Breast epithelium (tissue), 4 donors: ENCODE measurements around the gene PRODH. TPM values are rescaled to one million over a fixed set of nuclear protein-coding genes. Genes with fewer than 3 reads are reported as not detected.
"Not testable (repeated sequence)": the region's sequence is repeated elsewhere in the genome, so short reads cannot be mapped to it uniquely, and the experiment has no call there.

Experiments
- DNase-seq, 2 donors: peaks; one replicate each; pipeline ENCODE4 v3.0.0-alpha.2; 2019; ENCODE audit warnings: low spot score in 2 of 2
- H3K27ac ChIP-seq, 2 donors: fragments of 200-600 bp; sonication (generic) in 1 of 2; one replicate each; pipeline ENCODE4 v1.5.1; 2016 to 2019; ENCODE audit warnings: mild to moderate bottlenecking in 1 of 2
- H3K27me3 ChIP-seq, 2 donors: fragments of 200-600 bp; sonication (generic) in 1 of 2; one replicate each; pipeline versions ENCODE4 v1.5.1 to v1.6.0; 2017 to 2019; ENCODE audit warnings: control low read depth in 1 of 2, mild to moderate bottlenecking in 1 of 2
- H3K36me3 ChIP-seq: fragments of 200-600 bp; one replicate; pipeline ENCODE4 v1.5.1; 2019
- H3K4me1 ChIP-seq, 2 donors: fragments of 200-600 bp; sonication (generic); one replicate each; pipeline ENCODE4 v1.5.1; 2016 to 2019; ENCODE audit warnings: control low read depth in 1 of 2
- H3K4me3 ChIP-seq, 3 donors: fragments of 200-600 bp; sonication (generic); 1 replicate in 2 of 3; 2 replicates in 1 of 3; pipeline ENCODE4 v1.5.1; 2016 to 2019; ENCODE audit warnings: mild to moderate bottlenecking in 3 of 3, moderate library complexity in 2 of 3
- H3K9me3 ChIP-seq, 2 donors: fragments of 200-600 bp; sonication (generic) in 1 of 2; one replicate each; pipeline ENCODE4 v1.5.1; 2016 to 2019; ENCODE audit warnings: control low read depth in 1 of 2
- CTCF ChIP-seq, 3 donors: fragments of 450-650 bp; IDR thresholded peaks; one replicate each; pipeline ENCODE4 v1.5.1; 2016 to 2017; ENCODE audit warnings: antibody characterized with exemption in 3 of 3, mild to moderate bottlenecking in 3 of 3, moderate library complexity in 3 of 3
- POLR2A ChIP-seq: fragments of 450-650 bp; IDR thresholded peaks from one replicate; pipeline ENCODE4 v1.6.1; 2016; ENCODE audit warnings: antibody characterized with exemption, mild to moderate bottlenecking, moderate library complexity
- POLR2AphosphoS5 ChIP-seq, 3 donors: sonication (generic); formaldehyde crosslinking; IDR thresholded peaks; one replicate each; pipeline ENCODE4 v1.6.1; 2017; ENCODE audit warnings: antibody characterized with exemption in 3 of 3
- intact Hi-C: fragments of 100-400 bp; cut with DNase I; formaldehyde crosslinking; loops from one replicate; pipeline ENCODE4 v1.15.1; 2023; ENCODE audit warnings: low total_unique reads
- total RNA-seq, 3 donors: library from RNA; depleted of rRNA; stranded (reverse); fragments of >200 nt; gene quantifications; one replicate each; pipeline ENCODE4 v1.1.0, GENCODE V29; 2016

The PRODH gene
- total RNA-seq, 3 donors from 2014 or later = 4.6 to 29.6 (median 11.1) TPM

- no peaks in the 10 kb centered on the region for H3K36me3 ChIP-seq
- no peaks in the 10 kb centered on the region for H3K9me3 ChIP-seq
- intact Hi-C loops = no loop called here
- peak overlapping the region in 1 of 3 donors; percentile 23 for H3K4me3 ChIP-seq
- no peaks in the 10 kb centered on the region for H3K4me1 ChIP-seq
- TF ChIP-seq CTCF (IDR thresholded peaks at IDR 0.05) (no peak), POLR2A (no peak), POLR2AphosphoS5 (IDR thresholded peaks at IDR 0.05) (no peak)
- no peak overlapping the region for H3K27ac ChIP-seq
- no peak for DNase-seq
- H3K27me3 ChIP-seq = no peaks in the 10 kb centered on the region
These were observed 29.2 kb downstream of the PRODH start for GRCh38 chr22:18906896-18907295.

- intact Hi-C loops, H3K36me3 ChIP-seq, H3K4me3 ChIP-seq, H3K27me3 ChIP-seq, H3K9me3 ChIP-seq, DNase-seq, H3K27ac ChIP-seq, H3K4me1 ChIP-seq: not testable (repeated sequence)
These were observed 29.7 kb downstream of the PRODH start for GRCh38 chr22:18906410-18906745.

GRCh38 chr22:18905540-18906409 lies 30.3 kb downstream of the PRODH start, which contains the start of gene DGCR6:
Gene DGCR6 (plus strand): TSS chr22:18906320. CDS start chr22:18906375, 55 bp downstream.
- TF ChIP-seq CTCF (IDR thresholded peaks at IDR 0.05) (no peak), POLR2A (no peak), POLR2AphosphoS5 (IDR thresholded peaks at IDR 0.05) (no peak)
- no peaks in the 10 kb centered on the region for H3K27me3 ChIP-seq
- intact Hi-C loops = no loop called here
- no peak for DNase-seq
- H3K27ac ChIP-seq = no peak within 1 kb of the TSS
- peak within 1 kb of the TSS in 1 of 3 donors; percentile 23 for H3K4me3 ChIP-seq
- H3K9me3 ChIP-seq = no peaks in the 10 kb centered on the region
- H3K4me1 ChIP-seq = no peaks in the 10 kb centered on the region
- no peaks in the 10 kb centered on the region for H3K36me3 ChIP-seq

- H3K27me3 ChIP-seq, H3K9me3 ChIP-seq, H3K4me1 ChIP-seq, H3K36me3 ChIP-seq, intact Hi-C loops, DNase-seq, H3K4me3 ChIP-seq, H3K27ac ChIP-seq: not testable (repeated sequence)
These were observed 39.9 kb downstream of the PRODH start for GRCh38 chr22:18896037-18896657.

- H3K9me3 ChIP-seq, H3K27me3 ChIP-seq, DNase-seq, intact Hi-C loops, H3K4me3 ChIP-seq, H3K4me1 ChIP-seq, H3K36me3 ChIP-seq, H3K27ac ChIP-seq: not testable (repeated sequence)
These were observed 42.3 kb downstream of the PRODH start for GRCh38 chr22:18893775-18894174.

- H3K9me3 ChIP-seq, DNase-seq, H3K4me1 ChIP-seq, H3K36me3 ChIP-seq, H3K4me3 ChIP-seq, H3K27me3 ChIP-seq, H3K27ac ChIP-seq, intact Hi-C loops: not testable (repeated sequence)
These were observed 45.4 kb downstream of the PRODH start for GRCh38 chr22:18890510-18891192.

GRCh38 chr22:18888115-18888514 lies 48.0 kb downstream of the PRODH start:
- intact Hi-C loops = no loop called here
- H3K4me1 ChIP-seq = no peaks in the 10 kb centered on the region
- H3K27ac ChIP-seq = no peak overlapping the region
- DNase-seq = no peak
- no peaks in the 10 kb centered on the region for H3K27me3 ChIP-seq
- no peaks in the 10 kb centered on the region for H3K9me3 ChIP-seq
- no peaks in the 10 kb centered on the region for H3K36me3 ChIP-seq
- TF ChIP-seq POLR2A = no peak
- no peak for TF ChIP-seq CTCF (IDR thresholded peaks at IDR 0.05)
- no peak for TF ChIP-seq POLR2AphosphoS5 (IDR thresholded peaks at IDR 0.05)
- no peak overlapping the region for H3K4me3 ChIP-seq

- H3K27me3 ChIP-seq, H3K9me3 ChIP-seq, H3K36me3 ChIP-seq, H3K27ac ChIP-seq, H3K4me1 ChIP-seq, H3K4me3 ChIP-seq, DNase-seq, intact Hi-C loops: not testable (repeated sequence)
These were observed 51.6 kb downstream of the PRODH start for GRCh38 chr22:18884465-18884864.

GRCh38 chr22:18881260-18881659 lies 54.8 kb downstream of the PRODH start:
- H3K9me3 ChIP-seq, DNase-seq, H3K36me3 ChIP-seq, intact Hi-C loops, H3K27ac ChIP-seq, H3K4me1 ChIP-seq, H3K4me3 ChIP-seq, H3K27me3 ChIP-seq: not testable (repeated sequence)
